ENCODE data around the gene LAIR2.

LAIR2 gene, protein sequence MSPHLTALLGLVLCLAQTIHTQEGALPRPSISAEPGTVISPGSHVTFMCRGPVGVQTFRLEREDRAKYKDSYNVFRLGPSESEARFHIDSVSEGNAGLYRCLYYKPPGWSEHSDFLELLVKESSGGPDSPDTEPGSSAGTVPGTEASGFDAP

DNA sequence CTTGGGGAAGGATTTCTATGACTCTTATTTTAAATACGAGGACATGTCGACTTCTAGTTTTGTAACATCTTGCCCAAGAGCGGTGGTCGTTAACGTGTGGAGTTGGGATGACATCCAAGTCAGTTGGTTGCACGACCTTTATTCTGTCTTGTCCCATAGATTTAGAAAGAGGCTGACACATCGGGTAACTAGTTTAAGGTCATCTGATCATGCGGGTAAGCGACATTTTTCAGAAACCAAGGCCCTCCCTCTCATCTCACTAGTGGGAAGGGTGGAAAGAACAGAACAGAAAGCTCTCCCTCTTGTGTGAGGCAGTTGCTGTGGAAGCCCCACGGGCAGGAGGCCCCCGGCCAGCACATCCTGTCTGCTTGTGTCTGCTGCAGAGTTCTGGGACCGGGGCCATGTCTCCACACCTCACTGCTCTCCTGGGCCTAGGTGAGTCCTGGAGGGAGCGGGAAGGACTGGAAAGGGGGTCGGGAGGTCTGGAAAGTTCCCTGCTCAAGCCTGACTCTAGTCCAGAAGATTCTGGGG, at the start of gene LAIR2:
TSS of gene LAIR2 (plus strand) at position 314 of the 531 bp plus-strand sequence. CDS start at position 402, 88 bp downstream.
- DNase-seq, result no peak

DNA sequence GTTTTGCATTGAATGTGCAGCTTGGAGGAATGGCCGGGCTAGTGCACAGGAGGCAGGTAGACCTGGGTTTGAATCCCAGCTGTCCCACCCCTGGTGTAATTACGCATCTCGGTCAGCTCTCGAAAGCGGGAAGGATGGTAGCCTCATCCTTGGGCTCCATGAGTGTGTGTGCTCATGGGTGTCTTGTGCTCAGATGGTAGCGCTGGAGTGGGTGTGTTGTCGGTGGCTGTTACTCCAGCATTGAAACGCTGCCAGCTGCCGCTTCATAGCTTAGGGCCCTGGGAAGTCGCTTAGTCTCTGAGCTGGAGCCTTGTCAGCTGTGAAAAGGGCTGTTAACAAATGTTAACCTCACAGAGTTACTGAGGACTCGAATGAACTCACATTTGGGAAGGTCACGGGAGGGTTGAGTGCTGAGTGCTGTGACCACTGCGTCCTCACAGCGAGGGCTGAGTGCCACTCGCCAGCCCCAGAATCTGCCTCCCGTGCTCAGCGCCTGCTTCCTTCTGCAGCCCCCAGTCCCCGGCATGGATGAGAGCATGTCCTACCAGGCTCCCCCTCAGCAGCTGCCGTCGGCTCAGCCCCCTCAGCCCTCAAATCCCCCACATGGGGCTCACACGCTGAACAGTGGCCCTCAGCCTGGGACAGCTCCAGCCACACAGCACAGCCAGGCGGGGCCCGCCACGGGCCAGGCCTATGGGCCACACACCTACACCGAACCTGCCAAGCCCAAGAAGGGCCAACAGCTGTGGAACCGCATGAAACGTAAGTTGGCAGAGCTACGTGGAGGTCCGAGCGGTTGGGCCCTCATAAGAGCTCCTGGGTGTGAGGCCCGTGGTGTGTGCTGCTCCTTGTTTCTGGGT, 48.5 kb upstream of the LAIR2 start:
- DNase-seq, result no peak

DNA sequence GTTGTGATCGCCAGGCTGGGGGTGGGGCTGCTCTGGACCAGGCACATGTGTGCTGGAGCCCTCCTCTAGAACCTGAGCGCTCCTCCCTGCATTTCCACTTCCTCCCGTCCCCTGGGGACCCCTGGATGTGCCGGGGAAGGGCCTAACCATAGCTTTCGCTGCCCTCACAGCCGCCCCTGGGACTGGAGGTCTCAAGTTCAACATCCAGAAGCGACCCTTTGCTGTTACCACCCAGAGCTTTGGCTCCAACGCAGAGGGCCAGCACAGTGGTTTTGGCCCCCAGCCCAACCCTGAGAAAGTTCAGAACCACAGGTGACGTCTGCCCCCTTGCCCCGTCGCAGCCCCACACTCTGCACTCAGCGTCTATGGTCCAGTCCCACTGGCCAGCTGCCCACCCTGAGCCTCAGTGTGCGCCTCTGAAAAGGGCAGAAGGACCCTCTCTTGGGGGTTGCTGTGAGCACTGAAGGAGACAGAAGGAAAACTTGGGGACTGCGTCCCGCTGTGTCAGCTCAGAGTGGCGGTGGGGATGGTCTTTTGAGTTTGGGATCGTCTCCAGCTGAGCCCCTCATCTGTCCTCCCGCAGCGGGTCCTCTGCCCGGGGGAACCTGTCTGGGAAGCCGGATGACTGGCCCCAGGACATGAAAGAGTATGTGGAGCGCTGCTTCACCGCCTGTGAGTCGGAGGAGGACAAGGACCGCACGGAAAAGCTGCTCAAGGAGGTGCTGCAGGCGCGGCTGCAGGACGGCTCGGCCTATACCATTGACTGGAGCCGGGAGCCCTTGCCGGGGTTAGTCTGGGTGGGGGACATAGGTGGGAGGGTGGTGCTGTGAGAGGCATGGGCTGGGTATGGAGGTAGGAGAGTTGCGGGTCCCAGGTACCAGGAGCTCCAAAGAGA, 47.6 kb upstream of the LAIR2 start:
- DNase-seq, result no peak

DNA sequence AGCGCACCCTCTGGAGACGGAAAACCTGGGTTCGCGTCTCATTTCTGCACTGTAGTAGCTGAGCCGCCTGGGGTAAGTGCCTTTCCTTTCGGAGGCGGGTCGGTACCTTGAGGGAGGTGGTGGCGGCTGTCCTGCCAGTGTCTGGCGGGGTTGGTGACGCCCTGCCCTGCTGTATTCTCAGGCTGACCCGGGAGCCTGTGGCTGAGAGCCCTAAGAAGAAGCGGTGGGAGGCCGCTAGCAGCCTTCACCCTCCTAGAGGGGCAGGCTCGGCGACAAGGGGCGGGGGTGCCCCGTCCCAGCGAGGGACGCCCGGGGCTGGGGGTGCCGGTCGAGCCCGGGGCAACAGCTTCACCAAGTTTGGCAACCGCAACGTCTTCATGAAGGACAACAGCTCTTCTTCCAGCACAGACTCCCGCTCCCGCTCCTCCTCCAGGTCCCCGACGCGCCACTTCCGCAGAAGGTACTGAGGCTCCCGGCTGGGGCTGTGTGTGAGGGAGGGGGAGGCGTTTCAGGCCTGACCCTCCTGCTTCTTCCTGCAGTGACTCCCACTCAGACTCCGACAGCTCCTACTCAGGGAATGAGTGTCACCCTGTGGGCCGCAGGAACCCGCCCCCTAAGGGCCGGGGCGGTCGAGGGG, 46.7 kb upstream of the LAIR2 start:
- DNase-seq, result no peak

DNA sequence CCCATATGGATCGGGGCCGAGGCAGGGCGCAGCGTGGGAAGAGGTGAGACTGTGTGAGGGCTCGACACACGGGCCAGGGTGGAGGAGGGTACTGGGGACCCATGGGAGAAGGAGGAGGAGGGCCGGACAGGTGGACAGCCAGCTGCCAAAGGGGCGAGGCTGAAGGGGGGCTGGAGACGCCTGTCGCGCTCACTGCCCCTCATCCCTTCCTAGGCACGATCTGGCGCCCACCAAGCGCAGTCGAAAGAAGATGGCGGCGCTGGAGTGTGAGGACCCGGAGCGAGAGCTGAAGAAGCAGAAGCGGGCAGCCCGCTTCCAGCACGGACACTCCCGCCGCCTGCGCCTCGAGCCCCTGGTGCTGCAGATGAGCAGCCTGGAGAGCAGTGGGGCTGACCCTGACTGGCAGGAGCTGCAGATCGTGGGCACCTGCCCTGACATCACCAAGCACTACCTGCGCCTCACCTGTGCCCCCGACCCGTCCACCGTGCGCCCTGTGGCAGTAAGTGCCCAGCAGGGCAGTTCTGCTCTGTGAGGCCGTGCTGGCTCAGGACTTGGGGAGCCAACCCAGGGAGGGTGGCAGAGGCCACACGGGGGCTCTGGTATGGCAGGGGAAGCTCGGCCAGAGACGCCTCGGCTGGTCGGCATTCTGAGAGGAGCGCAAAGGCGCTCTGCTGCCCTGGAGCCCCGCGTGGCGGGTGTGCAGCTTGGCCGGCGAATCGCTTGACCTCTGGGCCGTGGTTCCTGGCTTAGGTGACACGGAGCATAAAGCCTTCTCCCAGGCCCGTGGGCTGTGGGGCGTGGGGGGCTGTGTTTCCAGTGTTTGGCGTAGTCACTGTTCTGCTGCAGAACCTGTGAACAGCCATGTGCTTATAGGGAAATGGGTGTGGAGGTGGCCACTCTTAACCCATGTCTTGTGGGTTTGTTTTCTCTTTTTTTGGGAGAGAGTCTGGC, 45.9 kb upstream of the LAIR2 start:
- DNase-seq, result no peak

DNA sequence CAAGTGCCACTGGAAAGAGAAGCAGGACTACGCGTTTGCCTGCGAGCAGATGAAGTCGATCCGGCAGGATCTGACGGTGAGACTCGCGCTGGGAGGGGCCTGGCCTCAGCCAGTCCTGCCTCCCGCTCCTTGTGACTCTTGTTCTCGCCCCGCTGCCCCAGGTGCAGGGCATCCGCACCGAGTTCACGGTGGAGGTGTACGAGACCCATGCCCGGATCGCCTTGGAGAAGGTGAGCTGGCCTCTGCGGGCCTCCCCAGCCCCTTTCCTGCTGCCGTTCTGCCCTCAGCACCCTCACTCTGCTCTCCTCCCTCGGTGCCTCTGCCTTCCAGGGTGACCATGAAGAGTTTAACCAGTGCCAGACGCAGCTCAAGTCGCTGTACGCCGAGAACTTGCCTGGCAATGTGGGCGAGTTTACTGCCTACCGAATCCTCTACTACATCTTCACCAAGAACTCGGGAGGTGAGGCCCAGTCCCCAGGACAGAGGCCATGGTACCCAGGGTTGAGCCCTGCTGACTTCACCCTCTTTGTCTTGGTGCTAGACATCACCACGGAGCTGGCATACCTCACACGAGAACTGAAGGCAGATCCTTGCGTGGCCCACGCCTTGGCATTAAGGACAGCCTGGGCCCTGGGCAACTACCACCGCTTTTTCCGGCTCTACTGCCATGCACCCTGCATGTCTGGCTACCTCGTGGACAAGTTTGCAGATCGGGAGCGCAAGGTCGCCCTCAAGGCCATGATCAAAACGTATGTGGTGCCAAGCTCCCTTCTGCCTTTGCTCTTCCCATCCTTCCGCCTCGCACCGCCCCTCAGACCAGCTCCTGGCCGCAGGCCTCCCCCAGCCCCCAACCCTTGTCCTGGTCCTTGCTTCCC, 44.6 kb upstream of the LAIR2 start:
- DNase-seq, result no peak

DNA sequence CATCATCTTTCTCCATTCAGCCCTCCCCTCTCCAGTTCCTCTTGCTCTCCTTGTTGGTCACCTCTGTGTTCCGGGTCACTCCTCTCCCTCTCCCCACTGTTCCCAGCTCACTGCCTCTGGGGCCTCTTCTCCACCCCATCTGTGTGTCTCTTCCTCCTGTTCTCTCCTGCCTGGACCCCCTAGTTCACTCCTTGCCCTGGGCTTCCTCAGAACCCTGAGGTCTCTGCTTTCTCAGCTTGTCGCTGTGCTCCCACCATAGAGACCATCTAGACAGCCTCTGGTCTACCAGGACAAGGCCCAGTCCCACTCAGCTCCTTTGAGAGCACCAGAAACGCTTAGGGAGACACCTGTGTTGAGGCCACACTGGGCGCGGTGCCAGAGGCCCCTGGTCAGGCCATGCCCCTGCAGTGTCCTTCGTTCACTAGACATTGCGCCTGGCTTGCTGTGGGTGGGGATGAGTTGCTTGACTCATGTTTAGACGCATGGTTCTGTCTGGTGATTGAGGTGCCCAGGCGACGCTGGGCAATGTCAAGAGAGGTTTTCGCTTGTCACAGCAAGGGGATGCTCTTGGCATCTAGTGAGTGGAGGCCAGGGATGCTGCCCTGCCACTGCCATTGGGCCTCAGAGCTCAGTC, 43.9 kb upstream of the LAIR2 start:
- DNase-seq, result no peak

DNA sequence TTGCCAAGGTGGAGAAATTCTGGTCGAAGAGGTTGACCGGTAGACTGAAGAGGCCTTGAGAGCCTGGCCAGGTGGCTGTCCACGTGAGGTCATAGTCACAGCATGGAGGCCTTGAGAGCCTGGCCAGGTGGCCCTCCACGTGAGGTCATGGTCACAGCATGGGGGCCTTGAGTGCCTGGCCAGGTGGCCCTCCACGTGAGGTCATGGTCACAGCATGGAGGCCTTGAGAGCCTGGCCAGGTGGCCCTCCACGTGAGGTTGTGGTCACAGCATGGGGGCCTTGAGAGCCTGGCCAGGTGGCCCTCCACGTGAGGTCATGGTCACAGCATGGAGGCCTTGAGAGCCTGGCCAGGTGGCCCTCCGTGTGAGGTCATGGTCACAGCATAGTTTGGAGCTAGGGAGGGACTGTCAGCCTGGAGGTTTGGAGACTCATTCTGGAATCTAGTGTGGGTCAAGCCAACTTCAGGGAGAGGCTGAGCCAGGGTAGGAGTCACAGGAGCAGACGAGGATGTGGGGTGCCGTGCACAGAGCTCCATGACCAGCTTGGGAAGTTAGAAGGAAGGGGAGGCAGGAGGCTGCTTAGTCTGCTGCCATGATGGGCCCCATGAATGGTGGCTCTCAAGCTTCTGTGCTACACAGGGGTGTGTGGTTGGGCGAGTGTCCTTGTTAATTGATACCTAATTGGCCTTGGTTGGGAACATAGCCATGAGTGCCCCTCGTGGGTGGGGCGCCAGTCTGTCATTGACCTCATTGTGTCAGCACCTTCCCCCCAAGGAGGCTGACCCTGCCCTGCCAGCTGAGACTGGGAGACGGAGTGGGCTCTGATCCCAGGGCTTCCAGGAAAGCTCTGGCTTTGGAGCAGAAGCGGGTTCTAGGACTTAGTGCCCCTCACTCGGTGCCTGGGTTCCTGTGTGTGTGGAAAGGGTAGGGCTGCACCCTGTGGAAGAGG, 43.1 kb upstream of the LAIR2 start:
- DNase-seq, result no peak

DNA sequence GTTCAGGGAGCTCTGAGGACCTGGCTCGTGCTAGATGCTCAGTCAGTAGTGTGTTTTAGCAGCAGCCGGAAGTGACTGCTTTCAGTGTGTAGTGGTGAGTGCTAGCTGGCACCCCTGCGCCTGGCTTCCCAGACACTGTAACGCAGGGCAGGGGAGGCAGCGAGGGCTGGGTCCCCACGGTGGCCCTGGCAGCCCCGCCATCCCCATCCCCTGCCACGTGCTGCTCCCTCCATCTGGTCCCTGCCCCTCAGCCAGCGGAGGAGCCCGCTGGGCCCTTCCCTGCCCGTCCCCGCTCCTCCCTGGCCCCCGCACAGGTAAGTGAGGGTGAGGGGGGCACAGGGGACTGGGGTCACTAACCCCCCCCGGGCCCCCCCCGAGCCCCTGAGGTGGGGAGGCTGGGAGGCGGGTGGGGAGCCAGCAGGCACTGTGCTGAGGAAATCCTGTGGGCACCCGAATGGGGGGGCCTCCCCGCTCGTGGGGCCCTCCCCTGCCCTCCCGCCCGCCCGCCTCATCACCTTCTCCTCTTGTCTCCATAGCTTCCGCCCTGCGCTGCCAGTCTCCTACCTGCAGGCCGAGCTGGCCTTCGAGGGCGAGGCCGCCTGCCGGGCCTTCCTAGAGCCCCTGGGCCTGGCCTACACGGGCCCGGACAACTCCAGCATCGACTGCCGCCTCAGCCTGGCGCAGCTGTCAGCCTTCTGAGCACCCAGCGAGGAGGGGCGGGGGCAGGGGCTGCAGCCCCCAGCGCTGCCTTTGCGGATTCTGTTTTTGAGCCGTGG, 42.2 kb upstream of the LAIR2 start:
- no peak for DNase-seq

DNA sequence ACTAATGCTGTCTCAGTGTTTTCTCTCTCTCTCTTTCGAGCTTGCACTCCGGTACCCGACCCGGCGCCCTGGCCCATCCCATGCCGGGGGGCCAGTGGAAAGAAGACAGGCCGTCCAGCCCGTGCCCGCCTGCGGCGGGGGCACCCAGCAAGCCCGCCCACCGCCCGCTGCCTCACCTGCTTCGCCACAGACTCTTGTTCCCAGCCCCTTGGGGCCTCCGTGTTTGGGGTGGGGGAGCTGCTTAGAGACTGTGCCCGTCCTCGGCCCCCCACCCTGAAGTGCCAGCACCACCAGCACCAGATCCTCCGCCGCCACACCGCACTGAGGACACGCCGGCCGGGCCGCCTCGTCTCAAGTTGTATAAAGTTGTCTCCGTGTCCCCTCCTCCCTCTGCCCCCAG, 41.4 kb upstream of the LAIR2 start:
- no peak for DNase-seq

DNA sequence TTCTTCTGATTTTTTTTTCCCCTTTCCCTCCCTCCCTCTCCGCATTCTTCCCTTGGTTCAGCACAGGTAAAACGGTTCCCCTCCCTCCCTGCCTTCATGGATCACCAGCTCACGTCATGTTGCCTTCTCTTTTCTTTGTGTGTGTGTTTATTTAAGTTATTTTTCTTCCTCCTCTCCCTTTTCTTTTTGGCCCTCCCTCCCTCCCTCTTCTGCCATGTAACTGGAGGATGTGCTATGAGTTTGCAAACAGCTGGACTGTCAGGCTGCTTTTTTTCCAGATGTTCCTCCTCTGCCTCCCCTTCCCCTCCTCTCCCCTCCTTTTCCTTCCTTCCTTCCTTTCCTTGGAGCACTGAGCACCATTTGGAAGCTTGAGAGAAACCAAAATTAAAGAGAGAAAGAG, 41.0 kb upstream of the LAIR2 start:
- DNase-seq, result no peak

DNA sequence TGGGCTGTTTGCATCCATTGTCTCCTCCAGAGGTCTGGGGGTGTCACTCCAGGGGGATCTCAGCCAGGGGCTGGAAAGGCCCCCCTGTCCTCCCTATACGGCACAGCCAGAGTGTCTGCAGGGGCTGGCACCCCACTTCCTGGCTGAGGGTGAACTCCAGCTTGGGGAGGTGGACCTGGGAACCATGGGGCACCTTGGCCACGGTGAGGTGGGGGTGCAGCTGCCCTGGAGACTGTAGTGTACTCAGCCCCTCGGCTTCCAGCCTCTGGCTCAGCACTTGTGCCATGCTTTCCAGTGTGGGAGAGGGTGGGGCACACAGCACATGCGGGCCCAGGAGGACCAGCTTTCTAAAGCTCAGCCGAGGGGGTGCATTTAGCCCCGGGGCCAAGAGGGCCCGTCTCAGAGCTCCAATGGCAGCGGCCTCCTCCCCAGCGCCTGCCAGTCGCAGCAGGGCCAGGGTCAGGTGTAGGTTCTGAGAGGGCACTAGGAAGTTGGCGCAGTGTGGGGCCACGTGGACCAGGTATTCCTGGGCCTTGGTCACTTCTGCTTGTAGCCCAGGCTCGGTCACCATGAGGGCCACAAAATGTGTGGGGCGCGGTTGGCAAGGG, 40.5 kb upstream of the LAIR2 start:
- DNase-seq, result no peak

DNA sequence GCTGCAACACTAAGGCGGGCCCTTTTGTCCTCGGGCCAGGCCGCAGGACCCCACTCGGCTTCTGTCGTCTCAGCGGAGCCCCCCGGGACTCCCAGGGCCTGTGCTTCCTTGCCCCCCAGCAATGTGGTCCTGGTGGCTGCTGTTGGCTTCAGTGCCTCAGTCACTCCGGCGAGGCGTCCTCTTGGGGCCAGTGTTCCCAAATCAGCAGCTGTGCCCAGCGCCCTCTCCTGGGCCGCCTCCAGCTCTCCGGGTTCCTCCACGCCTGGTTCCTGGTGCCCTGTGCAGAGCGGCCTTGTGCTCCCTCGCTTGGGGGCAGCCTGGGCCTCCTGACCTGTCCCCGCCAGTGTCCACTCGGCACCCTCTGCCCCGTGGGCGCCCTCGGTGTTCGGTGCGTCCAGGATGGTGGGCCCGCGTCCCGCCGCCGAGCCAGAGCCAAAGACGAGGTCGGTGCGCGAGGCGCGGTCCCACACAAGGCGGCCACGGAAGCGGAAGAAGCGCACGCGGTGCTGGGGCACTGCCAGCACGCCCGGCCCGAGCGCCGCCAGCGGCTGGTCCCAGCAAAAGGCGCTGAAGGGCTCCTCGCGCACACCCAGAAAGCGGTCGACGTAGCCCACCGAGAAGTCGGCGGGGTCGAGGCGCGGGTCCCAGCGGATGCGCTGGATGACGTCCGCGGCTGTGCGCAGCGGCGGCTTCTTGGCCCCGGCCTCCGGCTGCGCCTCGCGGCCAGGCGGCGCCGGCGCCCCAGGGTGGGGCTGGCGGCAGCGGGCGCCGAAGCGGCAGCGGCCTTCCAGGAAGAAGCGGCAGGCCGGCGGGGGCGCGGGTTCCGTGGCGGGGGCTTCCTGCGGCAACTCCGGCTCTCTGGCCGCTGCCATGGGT, 39.7 kb upstream of the LAIR2 start:
- DNase-seq, result no peak

DNA sequence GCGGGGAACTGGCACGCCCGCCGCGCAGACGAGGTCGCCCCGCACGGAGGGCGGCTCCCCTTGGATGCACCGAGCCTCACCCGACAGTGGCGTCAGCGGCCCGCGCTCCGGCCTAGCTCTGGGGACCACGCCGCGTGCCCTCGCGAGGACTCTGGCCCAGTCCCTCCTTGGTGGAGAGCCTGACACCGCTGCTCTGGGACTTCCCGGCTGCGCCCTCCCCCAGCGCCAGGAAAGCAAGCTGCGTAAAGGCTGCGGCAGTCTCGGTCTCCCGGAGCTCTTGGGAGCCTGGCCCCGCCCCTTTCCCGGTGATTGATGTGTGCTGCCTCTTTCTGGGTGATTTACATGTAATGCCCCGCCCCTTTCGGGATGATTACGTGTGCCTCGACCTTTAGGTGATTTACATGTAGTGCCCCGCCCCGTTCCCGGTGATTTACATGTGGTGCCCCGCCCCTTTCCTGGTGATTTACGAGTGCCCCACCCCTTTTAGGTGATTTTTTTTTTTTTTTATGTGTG, 39.0 kb upstream of the LAIR2 start, which contains the start of gene LENG9:
TSS of gene LENG9 (minus strand) at position 248 of the 513 bp plus-strand sequence. CDS start 252 bp downstream, outside the sequence.
- peak; percentile 96 for DNase-seq

DNA sequence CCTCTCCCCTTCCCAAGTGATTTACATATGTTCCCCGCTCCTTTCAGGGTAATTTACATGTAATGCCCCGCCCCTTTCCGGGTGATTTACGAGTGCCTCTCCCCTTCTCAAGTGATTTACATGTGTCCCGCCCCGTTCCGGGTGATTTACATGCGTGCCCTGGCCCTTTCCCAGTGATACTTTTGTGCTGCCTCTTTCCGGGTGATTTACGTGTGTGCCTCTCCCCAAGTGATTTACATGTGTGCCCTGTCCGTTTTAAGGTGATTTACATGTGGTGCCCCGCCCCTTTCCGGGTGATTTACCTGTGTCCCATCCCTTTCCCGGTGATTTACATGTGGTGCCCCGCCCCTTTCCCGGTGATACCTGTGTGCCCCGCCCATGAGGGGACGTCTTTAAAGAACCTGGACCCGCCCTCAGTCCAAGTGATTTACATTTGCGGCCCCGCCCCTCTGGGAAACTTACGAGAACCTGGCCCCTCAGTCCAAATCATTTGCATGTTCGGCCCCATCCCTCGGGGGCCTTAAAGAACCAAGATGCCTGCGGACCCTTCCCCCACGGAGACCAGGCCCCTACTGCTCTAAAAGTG, 38.5 kb upstream of the LAIR2 start:
- peak; percentile 95 for DNase-seq
